Neural progenitor cell (in vitro differentiated cells): ENCODE results near the gene THBS3.

ENCODE experiments used
- EZH2 ChIP-seq: fragments of 200-600 bp; sonication (generic); IDR thresholded peaks from 2 replicates; pipeline ENCODE4 v1.6.1; 2017; ENCODE audit warnings: antibody characterized with exemption, mild to moderate bottlenecking, moderate library complexity
- EZH2phosphoT487 ChIP-seq: fragments of 200-600 bp; sonication (generic); IDR thresholded peaks from 2 replicates; pipeline ENCODE4 v1.6.1; 2017; ENCODE audit warnings: antibody characterized with exemption
- TF ChIP-seq, protein P1 (sequence below): fragments of 200-600 bp; sonication (generic); IDR thresholded peaks from 2 replicates; pipeline ENCODE4 v1.5.1; 2017; ENCODE audit warnings: antibody characterized with exemption, mild to moderate bottlenecking

DNA sequence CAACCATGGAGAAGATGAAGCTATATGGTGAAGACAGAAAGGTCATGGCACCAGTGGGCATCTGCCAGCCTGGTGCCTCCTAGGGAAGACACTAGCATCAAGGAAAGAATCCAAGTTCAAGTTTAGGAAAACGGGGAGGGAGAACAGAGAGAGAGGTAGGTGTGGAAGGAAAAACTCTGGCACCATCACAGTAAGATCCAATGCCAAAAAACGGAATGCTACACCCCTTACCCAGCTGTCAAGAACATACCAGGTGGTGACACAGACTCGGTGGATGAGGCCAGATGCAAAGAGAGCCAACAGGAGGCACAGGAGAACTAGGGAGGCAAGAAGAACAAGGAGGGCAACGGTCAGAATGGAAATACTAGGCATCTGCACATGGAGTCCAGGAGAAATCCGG lies 38.2 kb downstream of the THBS3 start:
- TF ChIP-seq, protein P1, sequence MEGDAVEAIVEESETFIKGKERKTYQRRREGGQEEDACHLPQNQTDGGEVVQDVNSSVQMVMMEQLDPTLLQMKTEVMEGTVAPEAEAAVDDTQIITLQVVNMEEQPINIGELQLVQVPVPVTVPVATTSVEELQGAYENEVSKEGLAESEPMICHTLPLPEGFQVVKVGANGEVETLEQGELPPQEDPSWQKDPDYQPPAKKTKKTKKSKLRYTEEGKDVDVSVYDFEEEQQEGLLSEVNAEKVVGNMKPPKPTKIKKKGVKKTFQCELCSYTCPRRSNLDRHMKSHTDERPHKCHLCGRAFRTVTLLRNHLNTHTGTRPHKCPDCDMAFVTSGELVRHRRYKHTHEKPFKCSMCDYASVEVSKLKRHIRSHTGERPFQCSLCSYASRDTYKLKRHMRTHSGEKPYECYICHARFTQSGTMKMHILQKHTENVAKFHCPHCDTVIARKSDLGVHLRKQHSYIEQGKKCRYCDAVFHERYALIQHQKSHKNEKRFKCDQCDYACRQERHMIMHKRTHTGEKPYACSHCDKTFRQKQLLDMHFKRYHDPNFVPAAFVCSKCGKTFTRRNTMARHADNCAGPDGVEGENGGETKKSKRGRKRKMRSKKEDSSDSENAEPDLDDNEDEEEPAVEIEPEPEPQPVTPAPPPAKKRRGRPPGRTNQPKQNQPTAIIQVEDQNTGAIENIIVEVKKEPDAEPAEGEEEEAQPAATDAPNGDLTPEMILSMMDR, result no peak
- no peak for TF ChIP-seq EZH2
- TF ChIP-seq EZH2phosphoT487, result no peak
